Activated CD4-positive, alpha-beta T cell treated with anti-CD3 and anti-CD28 coated beads for 4 hours (primary cell): ENCODE measurements around the gene ZNF778.

Experiments used
- DNase-seq, 2 donors: peaks; one replicate each; pipeline ENCODE4 v3.0.0-alpha.2; 2020

The ZNF778 gene

GRCh38 chr16:89278441-89279240 lies 61.1 kb downstream of the ZNF778 start:
- DNase-seq = no peak

- DNase-seq = no peak
Measured at GRCh38 chr16:89279666-89280481, 62.4 kb downstream of the ZNF778 start.

- DNase-seq = no peak
Measured at GRCh38 chr16:89280546-89281188, 63.2 kb downstream of the ZNF778 start.

GRCh38 chr16:89281189-89281577 lies 63.7 kb downstream of the ZNF778 start:
- no peak for DNase-seq

GRCh38 chr16:89281829-89282228 lies 64.3 kb downstream of the ZNF778 start:
- no peak for DNase-seq

GRCh38 chr16:89282523-89282922 lies 65.0 kb downstream of the ZNF778 start:
- DNase-seq = no peak

GRCh38 chr16:89283449-89283848 lies 65.9 kb downstream of the ZNF778 start:
- no peak for DNase-seq

GRCh38 chr16:89285381-89285780 lies 67.9 kb downstream of the ZNF778 start:
- DNase-seq = no peak

- no peak for DNase-seq
Measured at GRCh38 chr16:89286096-89286495, 68.6 kb downstream of the ZNF778 start.
